CD4-positive, alpha-beta memory T cell (primary cell): ENCODE results near the gene BOLA3. TPM values are rescaled to one million over a fixed set of nuclear protein-coding genes. Genes with fewer than 3 reads are reported as not detected.

Experiments
- CTCF ChIA-PET: fragments of 350-600 bp; sonication (Branson Sonifier 250); formaldehyde crosslinking; loops from one replicate; lab custom pipeline; 2021; ENCODE audit warnings: inconsistent platforms; ENCODE audit not compliant: partially characterized antibody; lab: Charles Lee
- POLR2A ChIA-PET: fragments of 350-600 bp; sonication (Branson Sonifier 250); formaldehyde crosslinking; loops from one replicate; lab custom pipeline; 2021; ENCODE audit not compliant: partially characterized antibody; lab: Charles Lee
- DNase-seq, 5 donors: peaks; one replicate each; pipeline versions ENCODE4 v3.0.0 to v3.0.0-alpha.2; 2020 to 2022; ENCODE audit warnings: mixed read lengths in 1 of 5
- H3K27ac ChIP-seq: one replicate; pipeline ENCODE4 v1.7.0; 2013; ENCODE audit warnings: low read depth, low read length
- H3K27me3 ChIP-seq: 2 replicates; pipeline ENCODE4 v1.7.0; 2013; ENCODE audit warnings: mild to moderate bottlenecking, low read length, moderate library complexity; ENCODE audit not compliant: insufficient read depth
- H3K36me3 ChIP-seq: 2 replicates; pipeline ENCODE4 v1.7.0; 2013; ENCODE audit warnings: mild to moderate bottlenecking, low read length, moderate library complexity; ENCODE audit not compliant: insufficient read depth
- H3K4me1 ChIP-seq: 2 replicates; pipeline ENCODE4 v1.7.0; 2013; ENCODE audit warnings: mild to moderate bottlenecking, low read length, moderate library complexity; ENCODE audit not compliant: insufficient read depth
- H3K4me3 ChIP-seq, 2 donors: one replicate each; pipeline ENCODE4 v1.7.0; 2013; ENCODE audit warnings: low read length in 2 of 2, mild to moderate bottlenecking in 1 of 2
- H3K9me3 ChIP-seq, 2 donors: one replicate each; pipeline ENCODE4 v1.7.0; 2013; ENCODE audit warnings: low read length in 2 of 2, control low read depth in 1 of 2; ENCODE audit not compliant: control insufficient read depth in 1 of 2
- H3K27ac Mint-ChIP-seq, 7 donors: one replicate each; pipeline ENCODE4 v1.8.0; 2020 to 2021; ENCODE audit warnings: mixed read lengths in 7 of 7, mild to moderate bottlenecking in 6 of 7, inconsistent platforms in 3 of 7, moderate library complexity in 3 of 7
- H3K27me3 Mint-ChIP-seq, 2 donors: one replicate each; pipeline ENCODE4 v1.8.0; 2020 to 2021; ENCODE audit warnings: mixed read lengths in 2 of 2
- H3K36me3 Mint-ChIP-seq, 2 donors: one replicate each; pipeline ENCODE4 v1.8.0; 2020 to 2021; ENCODE audit warnings: mixed read lengths in 2 of 2, inconsistent platforms in 1 of 2, mild to moderate bottlenecking in 1 of 2
- H3K4me1 Mint-ChIP-seq, 4 donors: one replicate each; pipeline ENCODE4 v1.8.0; 2020 to 2021; ENCODE audit warnings: mixed read lengths in 4 of 4, mild to moderate bottlenecking in 1 of 4
- H3K4me3 Mint-ChIP-seq, 8 donors: one replicate each; pipeline ENCODE4 v1.8.0; 2020 to 2021; ENCODE audit warnings: mixed read lengths in 8 of 8, mild to moderate bottlenecking in 7 of 8, moderate library complexity in 6 of 8, inconsistent platforms in 3 of 8
- H3K9me3 Mint-ChIP-seq, 8 donors: one replicate each; pipeline ENCODE4 v1.8.0; 2020 to 2021; ENCODE audit warnings: mixed read lengths in 8 of 8, mild to moderate bottlenecking in 5 of 8, inconsistent platforms in 3 of 8, moderate library complexity in 1 of 8
- intact Hi-C: fragments of 100-400 bp; cut with micrococcal nuclease; formaldehyde crosslinking; loops from one replicate; pipeline ENCODE4 v1.15.1; 2023
- polyA plus RNA-seq, 2 donors: library from polyadenylated mRNA; unstranded; fragments of 300-500 nt; fragmentation: Illumina TruSeq; gene quantifications; one replicate each; pipeline ENCODE4 v1.2.3, GENCODE V29; 2021
- total RNA-seq, 2 experiments: library from RNA; stranded (reverse); gene quantifications; one replicate each; pipeline ENCODE4 v1.2.3, GENCODE V29; 2021

The BOLA3 gene, protein sequence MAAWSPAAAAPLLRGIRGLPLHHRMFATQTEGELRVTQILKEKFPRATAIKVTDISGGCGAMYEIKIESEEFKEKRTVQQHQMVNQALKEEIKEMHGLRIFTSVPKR
- total RNA-seq (10 to 100 TPM; 16.4 to 19.0 TPM), polyA plus RNA-seq (100 to 1,000 TPM in 1 of 2 donors, 10 to 100 TPM in 1; 82.0 to 101 TPM)

GRCh38 chr2:74147727-74148456, at the start of gene BOLA3:
BOLA3 (minus strand) TSS chr2:74147912; CDS start chr2:74147874, 38 bp downstream.
- peak; percentile 72 to 79 (median 72) for DNase-seq
- ChIA-PET POLR2A (interaction anchor here (0.6 to 3.2 kb wide), 10 partner anchors 11 to 322 kb away, joined by 3 to 23 read pairs (median 4); partner anchors contain the start of genes DGUOK, MOB1A, MTHFD2 and STAMBP), CTCF (interaction anchor here (0.5 to 9.4 kb wide), 27 partner anchors 8 to 384 kb away, joined by 3 to 114 read pairs (median 3); partner anchors contain the start of genes MOB1A and STAMBP)
- peaks cover 0 to 2% (median 0%) of the 10 kb centered on the region in 8 donors for H3K9me3 Mint-ChIP-seq
- peaks cover 0 to 6% (median 4%) of the 10 kb centered on the region in 4 donors for H3K4me1 Mint-ChIP-seq
- Histone ChIP-seq H3K9me3 (no peaks in the 10 kb centered on the region), H3K4me3 (peak within 1 kb of the TSS; percentile 58 to 63), H3K4me1 (peaks cover 18% of the 10 kb centered on the region), H3K36me3 (peaks cover 9% of the 10 kb centered on the region), H3K27me3 (no peaks in the 10 kb centered on the region), H3K27ac (peak within 1 kb of the TSS; percentile 59)
- peaks cover 3 to 20% of the 10 kb centered on the region in 2 donors for H3K36me3 Mint-ChIP-seq
- H3K27ac Mint-ChIP-seq, result no peak within 1 kb of the TSS
- H3K27me3 Mint-ChIP-seq, result no peaks in the 10 kb centered on the region
- H3K4me3 Mint-ChIP-seq, result no peak within 1 kb of the TSS
- intact Hi-C loops, result loop anchor here (1.0 to 10.0 kb wide), 5 partner anchors 28 to 323 kb away; partner anchors contain the start of genes MOB1A, MTHFD2 and STAMBP

- H3K4me3 ChIP-seq, result no peak overlapping the region
- ChIA-PET CTCF (interaction anchor here (0.7 to 1.2 kb wide), 3 partner anchors 18 to 138 kb away, joined by 3 to 8 read pairs (median 3); partner anchors contain the start of genes BOLA3 and MOB1A), POLR2A (interaction anchor here (6.1 kb wide), 1 partner anchor 18 kb away, joined by 128 read pairs; the partner anchor contains the start of gene MOB1A)
- intact Hi-C loops, result loop anchor here (5.0 to 10.0 kb wide), 2 partner anchors 198 to 810 kb away; partner anchors contain the start of gene ALMS1
- no peaks in the 10 kb centered on the region for H3K27me3 ChIP-seq
- Mint-ChIP-seq H3K4me3 (peak overlapping the region in 3 of 8 donors; percentile 24 to 50 (median 41)), H3K4me1 (peaks cover 19 to 37% (median 28%) of the 10 kb centered on the region in 4 donors), H3K36me3 (peaks cover 0 to 4% of the 10 kb centered on the region in 2 donors), H3K9me3 (no peaks in the 10 kb centered on the region), H3K27me3 (no peaks in the 10 kb centered on the region), H3K27ac (peak overlapping the region in 2 of 7 donors; percentile 41 to 59)
- H3K36me3 ChIP-seq, result no peaks in the 10 kb centered on the region
- DNase-seq, result no peak
- H3K27ac ChIP-seq, result no peak overlapping the region
- H3K9me3 ChIP-seq, result no peaks in the 10 kb centered on the region
- peaks cover 35% of the 10 kb centered on the region for H3K4me1 ChIP-seq
Measured at GRCh38 chr2:74197049-74197448, 49.3 kb upstream of the BOLA3 start.

DNA sequence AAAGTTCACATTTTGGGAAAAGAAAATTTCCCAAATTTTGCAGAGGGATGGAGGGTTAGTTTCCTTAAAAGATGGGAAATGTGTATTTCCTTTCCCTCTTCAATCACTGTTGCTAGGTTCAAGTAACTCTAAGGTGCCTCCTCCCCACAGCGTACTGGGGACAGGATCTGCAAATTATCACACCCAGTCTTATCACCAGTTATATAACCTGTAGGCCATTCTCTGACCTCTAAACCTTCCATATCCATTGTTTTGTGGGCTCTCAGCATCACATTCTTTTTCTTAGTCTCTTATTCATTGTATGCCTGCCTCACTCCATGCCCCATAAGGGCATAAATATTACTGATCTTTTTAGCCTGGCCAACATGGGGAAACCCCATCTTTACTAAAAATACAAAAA, 47.1 kb upstream of the BOLA3 start:
- H3K27ac Mint-ChIP-seq, result no peak overlapping the region
- no peaks in the 10 kb centered on the region for H3K9me3 ChIP-seq
- peaks cover 0 to 3% of the 10 kb centered on the region in 2 donors for H3K27me3 Mint-ChIP-seq
- H3K36me3 Mint-ChIP-seq, result peaks cover 0 to 4% of the 10 kb centered on the region in 2 donors
- ChIA-PET CTCF (no interaction called here), POLR2A (interaction anchor here (0.8 kb wide), 1 partner anchor 16 kb away, joined by 3 read pairs; the partner anchor contains the start of gene MOB1A)
- H3K27ac ChIP-seq, result no peak overlapping the region
- H3K36me3 ChIP-seq, result no peaks in the 10 kb centered on the region
- DNase-seq, result no peak
- no peak overlapping the region for H3K4me3 ChIP-seq
- H3K9me3 Mint-ChIP-seq, result no peaks in the 10 kb centered on the region
- H3K4me1 Mint-ChIP-seq, result peaks cover 11 to 20% (median 15%) of the 10 kb centered on the region in 4 donors
- intact Hi-C loops, result loop anchor here (5.0 to 10.0 kb wide), 2 partner anchors 200 to 807 kb away; partner anchors contain the start of gene ALMS1
- no peaks in the 10 kb centered on the region for H3K27me3 ChIP-seq
- peaks cover 13% of the 10 kb centered on the region for H3K4me1 ChIP-seq
- no peak overlapping the region for H3K4me3 Mint-ChIP-seq

DNA sequence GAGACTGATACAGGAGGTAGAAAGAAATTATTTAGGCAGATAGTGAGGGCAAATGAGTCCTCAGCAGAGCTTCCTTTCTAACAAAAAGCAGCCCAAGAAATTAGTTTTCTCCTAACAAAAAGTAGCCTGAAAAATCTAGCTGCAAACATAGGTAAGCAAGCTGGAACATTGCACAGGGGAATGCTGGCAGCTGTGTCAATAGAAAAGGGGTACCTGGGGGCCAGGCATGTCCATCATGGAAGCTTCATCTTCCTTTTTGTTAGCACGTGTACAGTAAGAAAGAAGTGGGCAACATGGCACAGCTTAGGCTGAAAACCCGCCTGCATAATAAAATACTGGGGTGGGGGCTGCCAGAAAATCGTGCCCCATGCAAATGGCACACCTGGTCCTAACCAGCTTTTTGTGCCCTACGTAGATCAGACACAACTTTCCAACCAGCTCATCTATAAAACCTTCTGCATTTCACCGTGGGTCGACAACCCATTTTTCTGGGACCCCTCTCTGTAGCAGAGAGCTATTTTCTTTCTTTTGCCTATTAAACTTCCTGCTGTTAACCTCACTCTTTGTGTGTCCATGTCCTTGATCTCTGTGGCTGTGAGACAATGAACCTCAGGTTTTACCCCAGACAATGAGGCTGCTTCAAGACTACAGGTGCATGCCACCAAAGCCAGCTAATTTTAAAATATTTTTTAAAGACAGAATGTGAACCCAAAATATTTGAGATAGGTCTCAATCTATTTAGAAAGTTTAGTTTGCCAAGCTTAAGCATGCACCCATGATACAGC, 44.1 kb upstream of the BOLA3 start:
- DNase-seq, result no peak
- H3K27ac Mint-ChIP-seq, result no peak overlapping the region
- Histone ChIP-seq H3K27ac (no peak overlapping the region), H3K36me3 (no peaks in the 10 kb centered on the region), H3K27me3 (no peaks in the 10 kb centered on the region), H3K9me3 (no peaks in the 10 kb centered on the region), H3K4me3 (no peak overlapping the region), H3K4me1 (no peaks in the 10 kb centered on the region)
- peaks cover 0 to 3% of the 10 kb centered on the region in 2 donors for H3K27me3 Mint-ChIP-seq
- POLR2A ChIA-PET, result interaction anchor here (0.9 to 1.6 kb wide), 2 partner anchors 14 kb away, joined by 3 to 4 read pairs; partner anchors contain the start of gene MOB1A
- H3K36me3 Mint-ChIP-seq, result no peaks in the 10 kb centered on the region
- intact Hi-C loops, result loop anchor here (10.0 kb wide), 1 partner anchor 203 kb away; no protein-coding TSS in a partner anchor
- no peak overlapping the region for H3K4me3 Mint-ChIP-seq
- CTCF ChIA-PET, result interaction anchor here (0.7 to 1.4 kb wide), 5 partner anchors 10 to 14 kb away, joined by 3 to 12 read pairs (median 3); partner anchors contain the start of gene MOB1A
- H3K9me3 Mint-ChIP-seq, result no peaks in the 10 kb centered on the region
- no peaks in the 10 kb centered on the region for H3K4me1 Mint-ChIP-seq

DNA sequence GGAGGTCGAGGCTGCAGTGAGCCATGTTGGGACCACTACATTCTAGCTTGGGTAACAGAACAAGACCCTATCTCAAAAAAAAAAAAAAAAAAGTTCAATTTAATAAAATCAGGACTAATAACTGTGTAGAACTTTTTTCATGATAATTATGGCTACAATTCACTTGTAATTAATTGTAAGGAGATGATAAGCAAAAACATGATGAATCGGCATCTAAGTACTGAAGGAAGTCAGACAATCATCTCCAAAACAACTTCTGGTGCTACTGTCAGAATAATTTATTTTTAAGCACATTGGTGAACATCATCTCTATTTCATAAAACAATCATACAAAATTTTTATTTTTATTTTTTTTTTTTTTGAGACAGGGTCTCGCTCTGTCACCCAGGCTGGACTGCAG, 41.0 kb upstream of the BOLA3 start:
- no peak overlapping the region for H3K27ac Mint-ChIP-seq
- peaks cover 0 to 3% of the 10 kb centered on the region in 2 donors for H3K27me3 Mint-ChIP-seq
- Histone ChIP-seq H3K9me3 (no peaks in the 10 kb centered on the region), H3K27ac (no peak overlapping the region), H3K36me3 (no peaks in the 10 kb centered on the region), H3K27me3 (no peaks in the 10 kb centered on the region), H3K4me3 (no peak overlapping the region), H3K4me1 (no peaks in the 10 kb centered on the region)
- peaks cover 0 to 3% (median 0%) of the 10 kb centered on the region in 8 donors for H3K9me3 Mint-ChIP-seq
- CTCF ChIA-PET, result interaction anchor here (3.5 kb wide), 1 partner anchor 9 kb away, joined by 11 read pairs; the partner anchor contains the start of gene MOB1A
- H3K4me3 Mint-ChIP-seq, result no peak overlapping the region
- intact Hi-C loops, result no loop called here
- no peak for DNase-seq
- POLR2A ChIA-PET, result no interaction called here
- H3K4me1 Mint-ChIP-seq, result peaks cover 2 to 11% (median 4%) of the 10 kb centered on the region in 4 donors
- H3K36me3 Mint-ChIP-seq, result no peaks in the 10 kb centered on the region

DNA sequence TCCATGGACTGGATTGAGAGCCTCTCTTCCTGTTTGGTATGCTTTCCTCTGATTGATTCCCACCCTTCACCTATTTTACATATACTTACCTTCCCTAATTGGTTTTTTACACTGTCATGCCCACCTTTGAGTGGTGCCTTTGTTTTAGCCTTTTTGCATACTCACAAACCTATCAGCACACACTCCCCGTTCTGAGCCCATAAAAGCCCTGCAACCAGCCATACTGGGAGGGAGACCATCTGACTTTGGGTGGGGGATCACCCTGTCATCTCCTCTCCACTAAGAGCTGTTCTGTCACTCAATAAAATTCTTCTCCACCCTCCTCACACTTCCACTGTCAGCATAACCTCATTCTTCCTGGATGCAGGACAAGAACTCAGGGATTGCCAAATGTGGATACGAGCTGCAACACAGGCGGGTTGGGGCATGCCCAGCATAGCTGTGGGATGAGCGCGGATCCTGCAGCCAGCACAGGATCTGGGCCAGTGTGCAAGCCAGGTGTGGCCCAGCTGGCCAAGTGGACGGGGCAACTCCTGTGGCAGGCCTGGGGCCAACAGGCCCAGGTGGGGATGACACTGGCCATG, 40.4 kb upstream of the BOLA3 start:
- Mint-ChIP-seq H3K4me1 (peaks cover 2 to 11% (median 4%) of the 10 kb centered on the region in 4 donors), H3K36me3 (no peaks in the 10 kb centered on the region), H3K27me3 (peaks cover 0 to 3% of the 10 kb centered on the region in 2 donors), H3K9me3 (peaks cover 0 to 3% (median 0%) of the 10 kb centered on the region in 8 donors), H3K4me3 (no peak overlapping the region), H3K27ac (peak overlapping the region in 2 of 7 donors; percentile 27 to 46)
- intact Hi-C loops, result no loop called here
- CTCF ChIA-PET, result interaction anchor here (3.5 kb wide), 1 partner anchor 9 kb away, joined by 11 read pairs; the partner anchor contains the start of gene MOB1A
- Histone ChIP-seq H3K36me3 (no peaks in the 10 kb centered on the region), H3K27ac (no peak overlapping the region), H3K4me3 (no peak overlapping the region), H3K27me3 (no peaks in the 10 kb centered on the region), H3K9me3 (no peaks in the 10 kb centered on the region), H3K4me1 (no peaks in the 10 kb centered on the region)
- POLR2A ChIA-PET, result no interaction called here
- DNase-seq, result no peak
